Right renal cortex interstitium (tissue), 3 donors: Measurements from ENCODE around the gene TTYH3. TPM values are rescaled to one million over a fixed set of nuclear protein-coding genes. Genes with fewer than 3 reads are reported as not detected.
"Not testable (repeated sequence)": the region's sequence is repeated elsewhere in the genome, so short reads cannot be mapped to it uniquely, and the experiment has no call there.

Source experiments
- DNase-seq, 3 donors: peaks; one replicate each; pipeline ENCODE4 v3.0.0-alpha.2; 2013; ENCODE audit warnings: low read depth in 3 of 3, low spot score in 2 of 3
- polyA plus RNA-seq, 3 donors: library from polyadenylated mRNA; unstranded; fragments of 120-200 nt; gene quantifications; one replicate each; pipeline ENCODE4 v1.2.1, GENCODE V29; 2013; ENCODE audit not compliant: insufficient read length in 3 of 3

Gene TTYH3
- polyA plus RNA-seq, 3 donors, result 65.8 to 75.9 (median 68.7) TPM

DNA sequence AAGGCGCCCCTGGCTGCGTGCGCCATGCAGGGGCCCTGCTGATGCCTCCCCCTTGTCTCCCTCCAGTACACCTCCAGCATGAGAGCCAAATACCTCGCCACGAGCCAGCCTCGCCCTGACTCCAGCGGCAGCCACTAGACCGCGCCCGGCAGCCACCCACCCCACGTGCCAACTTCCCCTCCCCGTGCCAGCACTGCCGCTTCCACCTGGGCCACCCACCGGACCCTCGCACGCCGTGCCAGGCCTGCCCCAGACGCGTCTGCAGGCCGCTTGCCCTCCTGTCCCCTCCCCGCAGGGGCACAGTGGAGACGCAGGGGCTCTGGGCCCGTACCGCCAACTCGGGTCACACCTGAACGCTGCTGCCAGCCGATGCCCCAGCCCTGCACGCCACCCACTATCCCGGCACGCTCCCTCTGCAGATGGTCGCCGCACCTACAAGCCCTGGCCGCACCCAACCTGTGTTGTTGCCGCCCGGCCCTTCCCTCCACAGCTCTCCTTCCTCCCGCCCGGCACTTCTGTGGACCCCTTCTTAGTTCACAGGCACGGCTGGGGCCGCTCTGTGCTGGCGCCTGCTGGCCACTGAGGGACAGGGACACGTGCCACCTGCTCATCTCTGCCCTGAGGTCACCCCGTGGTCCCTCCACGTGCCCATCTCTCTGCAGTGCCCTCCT is 30.0 kb downstream of the TTYH3 start:
- no peak for DNase-seq

DNA sequence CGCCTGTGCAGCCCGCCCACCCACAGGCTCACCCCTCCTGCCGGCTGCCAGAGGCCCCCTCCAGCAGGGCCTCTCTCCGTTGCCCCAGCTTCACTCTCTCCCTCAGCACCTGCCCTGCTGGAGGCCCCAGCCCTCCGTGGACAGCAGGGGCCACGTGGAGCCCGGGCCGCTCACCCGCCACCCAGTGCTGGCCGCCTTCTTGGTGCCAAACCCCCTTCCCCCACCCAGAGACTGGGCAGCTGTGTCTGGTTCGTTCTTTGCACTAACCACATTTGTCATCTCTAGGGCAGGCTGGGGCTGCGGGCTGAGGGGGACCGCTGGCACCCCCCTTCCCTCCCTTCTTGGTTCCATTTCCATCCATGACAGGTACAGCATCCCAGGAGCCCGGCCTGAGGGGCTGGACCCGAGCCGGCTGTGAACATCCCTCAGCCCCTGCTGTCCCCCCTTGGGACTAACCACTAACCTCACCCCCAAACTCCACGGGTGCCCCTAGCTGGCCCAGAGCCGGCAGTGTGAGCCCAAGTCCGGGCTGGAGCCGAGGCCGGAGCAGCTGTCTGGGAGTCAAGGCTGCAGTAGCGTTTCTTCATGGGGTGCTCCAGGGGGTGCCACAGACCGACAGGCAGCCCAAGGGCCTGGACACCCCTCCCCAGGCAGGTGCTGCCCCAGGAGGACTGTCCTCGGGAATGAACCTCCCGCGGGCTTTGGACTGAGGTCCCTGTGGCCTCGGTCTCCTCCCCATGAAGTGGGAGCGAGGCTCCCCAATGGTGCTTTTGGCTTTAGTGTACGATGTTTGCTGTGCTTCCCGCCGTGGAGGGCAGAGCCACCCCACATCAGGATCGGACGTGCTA is 30.7 kb downstream of the TTYH3 start:
- no peak for DNase-seq

DNA sequence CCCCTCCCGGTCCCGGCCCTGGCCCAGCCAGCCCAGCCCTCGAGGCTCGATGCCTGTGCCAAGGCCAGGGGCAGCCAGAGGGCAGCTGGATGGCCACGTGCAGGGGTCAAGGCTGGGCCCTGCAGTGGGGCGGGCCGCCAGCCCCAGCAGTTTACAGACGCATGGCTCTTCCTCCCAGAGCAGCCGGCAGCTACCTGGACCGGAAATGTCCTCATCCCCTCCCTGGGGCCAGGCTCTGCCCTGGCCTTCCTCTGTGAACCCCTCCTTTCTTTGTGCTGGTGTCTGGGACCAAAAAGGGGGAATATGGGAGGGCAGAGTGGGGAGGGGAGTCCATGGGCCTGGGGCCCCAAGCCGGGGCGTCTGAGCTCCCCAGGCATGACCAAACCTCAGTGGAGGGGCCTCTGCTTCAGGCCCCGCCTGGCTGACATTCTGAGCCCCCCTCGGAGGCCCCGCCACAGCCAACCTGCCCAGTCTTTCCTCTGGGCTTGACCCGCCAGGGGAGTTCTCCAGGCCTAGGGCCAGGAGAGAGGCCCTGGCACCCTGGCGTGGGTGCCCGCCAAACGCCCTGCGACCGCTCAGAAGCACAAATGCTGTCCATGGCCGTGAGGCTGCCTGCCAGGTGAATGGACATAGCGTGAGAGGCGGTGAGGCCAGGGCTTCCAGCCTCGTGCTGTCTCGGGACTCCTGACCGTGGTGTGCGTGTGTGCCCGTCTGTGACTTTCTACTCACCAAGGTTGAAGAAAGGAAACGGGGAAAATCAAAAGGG is 31.5 kb downstream of the TTYH3 start:
- DNase-seq, result no peak

DNA sequence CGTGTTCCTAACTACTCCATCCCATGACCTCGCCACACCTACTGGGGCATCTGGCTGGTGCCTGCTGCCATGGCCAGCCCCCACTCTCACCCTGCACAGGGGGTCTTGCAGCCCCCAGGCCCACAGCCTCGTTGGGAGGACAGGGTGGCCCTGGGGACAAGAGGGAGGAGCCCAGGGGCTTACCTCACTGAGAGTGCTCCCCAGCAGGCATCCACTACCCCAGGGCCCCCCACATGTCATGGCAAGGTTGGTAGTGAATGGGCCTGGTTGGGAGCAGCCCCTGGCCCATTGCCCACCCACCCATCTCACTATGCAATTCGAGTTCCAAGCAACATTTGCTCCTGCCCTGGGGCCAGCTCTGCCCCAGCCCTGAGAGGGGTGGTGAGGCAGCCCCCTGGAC is 32.2 kb downstream of the TTYH3 start:
- no peak for DNase-seq

DNA sequence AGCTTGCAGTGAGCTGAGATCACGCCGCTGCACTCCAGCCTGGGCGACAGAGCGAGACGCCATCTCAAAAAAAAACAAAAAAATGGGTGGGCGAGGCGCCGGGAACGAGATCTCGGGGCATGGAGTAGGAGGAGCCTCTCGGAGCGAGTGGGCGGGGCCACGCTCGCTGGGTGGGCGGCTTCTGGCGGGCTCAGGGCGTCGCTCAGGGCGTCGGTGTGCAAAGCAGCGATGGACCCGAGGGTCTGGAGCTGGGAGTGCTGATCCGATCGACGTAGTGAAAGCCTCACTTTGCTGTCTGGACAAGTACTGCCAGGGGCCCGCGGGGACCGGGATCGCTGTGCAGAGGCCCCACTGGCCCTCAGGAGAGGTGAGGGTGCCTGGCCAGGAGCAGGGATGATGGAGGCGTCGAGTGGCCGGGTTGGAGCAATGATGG is 33.6 kb downstream of the TTYH3 start:
- DNase-seq, result no peak

DNA sequence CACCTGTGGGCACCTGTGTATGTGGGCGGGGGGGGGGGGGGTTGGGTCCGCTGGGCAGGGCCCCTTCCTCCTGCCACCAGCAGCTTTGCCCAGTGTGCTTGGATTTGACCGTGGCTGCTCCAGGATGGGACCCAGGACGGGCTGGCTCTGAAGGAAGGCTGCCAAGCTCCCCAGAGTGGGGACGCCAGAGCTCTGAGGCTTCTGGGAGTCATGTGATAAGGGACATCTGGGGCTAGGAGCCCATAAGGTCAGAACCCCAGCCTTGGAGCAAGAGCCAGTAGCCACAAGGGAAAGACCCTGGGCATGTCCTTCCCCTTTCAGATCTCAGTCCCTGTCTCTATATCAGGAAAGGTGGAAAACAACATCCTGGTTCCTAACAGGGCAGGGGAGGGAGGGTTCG is 34.4 kb downstream of the TTYH3 start:
- no peak for DNase-seq

DNA sequence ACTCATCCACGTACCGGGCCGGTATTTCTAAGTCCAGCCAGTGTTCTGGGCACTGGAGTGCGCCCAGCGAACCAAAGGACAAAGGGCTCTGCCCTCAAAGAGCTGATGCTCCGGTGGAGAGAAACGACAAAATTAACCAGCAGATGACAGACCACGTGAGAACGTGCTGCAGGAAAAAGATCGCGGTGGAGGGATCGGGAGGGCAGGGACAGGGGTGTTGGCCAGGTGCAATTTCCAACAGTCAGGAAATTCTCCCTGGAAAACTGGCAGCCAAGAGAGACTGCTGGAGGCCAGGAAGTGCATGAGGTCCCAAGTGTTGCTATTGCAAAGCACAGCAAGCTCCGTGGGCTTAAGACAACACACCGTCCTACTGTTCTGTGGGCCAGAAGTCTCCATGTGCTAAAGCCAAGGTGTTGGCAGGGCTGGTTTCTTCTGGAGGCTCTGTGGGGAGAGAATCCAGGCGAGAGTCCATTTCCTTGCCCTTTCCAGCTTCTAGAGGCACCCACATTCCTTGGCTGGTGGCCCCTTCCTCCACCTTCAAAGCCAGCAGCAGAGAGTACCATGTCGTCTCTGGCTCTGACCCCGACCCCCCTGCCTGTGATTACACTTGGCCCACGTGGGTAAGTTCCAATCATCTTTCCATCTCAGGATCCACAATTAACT is 34.9 kb downstream of the TTYH3 start:
- DNase-seq, result no peak

DNA sequence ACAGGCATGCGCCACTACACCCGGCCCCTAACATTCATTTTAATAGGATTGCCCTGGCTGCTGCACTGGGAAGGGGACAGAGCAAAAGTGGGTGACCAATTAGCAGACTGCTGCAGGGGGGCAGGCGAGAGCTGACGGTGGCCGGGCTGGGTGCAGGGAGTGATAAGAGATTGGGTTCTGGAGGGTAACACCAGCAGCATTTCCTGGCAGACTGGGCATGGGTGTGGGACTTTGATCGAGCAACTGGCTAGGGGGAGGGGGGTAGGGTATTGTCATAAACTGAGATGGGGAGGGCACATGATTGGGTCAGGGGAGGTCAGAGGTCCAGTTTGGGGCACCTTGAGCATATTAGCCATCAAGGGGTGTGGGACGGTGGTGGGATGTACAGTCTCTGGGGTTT is 36.1 kb downstream of the TTYH3 start:
- no peak for DNase-seq

DNA sequence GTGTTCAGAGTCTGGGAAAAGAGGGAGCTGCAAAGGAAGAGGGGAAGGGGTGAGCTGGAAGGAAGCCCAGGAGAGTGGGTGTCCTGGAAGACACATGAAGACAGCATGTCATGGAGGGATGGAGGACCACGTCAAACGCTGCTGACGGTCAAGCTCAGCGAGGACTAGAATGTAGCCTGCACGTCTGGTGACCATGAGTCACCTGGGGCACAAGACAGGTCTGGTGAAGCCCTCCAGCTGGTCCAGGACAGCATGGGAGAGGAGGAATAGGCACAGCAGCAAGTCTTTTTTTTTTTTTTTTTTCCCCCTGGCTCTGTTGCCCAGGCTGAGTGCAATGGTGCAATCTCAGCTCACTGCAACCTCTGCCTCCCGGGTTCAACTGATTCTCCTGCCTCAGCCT is 36.6 kb downstream of the TTYH3 start:
- no peak for DNase-seq

DNA sequence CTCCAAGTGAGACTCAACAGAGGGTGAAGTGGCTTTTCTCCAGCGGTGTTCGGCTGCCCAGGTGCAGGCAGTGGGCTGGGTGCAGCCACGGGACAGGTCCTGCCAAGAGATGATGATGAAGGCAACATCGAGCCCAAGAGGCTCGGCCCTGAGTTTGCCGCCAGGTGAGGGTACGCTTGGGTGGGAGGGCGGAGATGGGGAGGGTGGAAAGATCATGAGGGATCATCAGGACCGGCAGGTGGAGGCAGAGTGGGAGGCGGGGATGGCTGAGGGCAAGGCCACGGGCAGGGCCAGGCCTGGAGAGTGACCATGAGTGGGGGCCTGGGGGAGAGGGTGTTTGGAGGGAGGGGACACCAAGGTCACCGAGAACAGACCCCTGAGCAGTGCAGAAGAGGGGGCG is 38.4 kb downstream of the TTYH3 start:
- DNase-seq, result no peak

DNA sequence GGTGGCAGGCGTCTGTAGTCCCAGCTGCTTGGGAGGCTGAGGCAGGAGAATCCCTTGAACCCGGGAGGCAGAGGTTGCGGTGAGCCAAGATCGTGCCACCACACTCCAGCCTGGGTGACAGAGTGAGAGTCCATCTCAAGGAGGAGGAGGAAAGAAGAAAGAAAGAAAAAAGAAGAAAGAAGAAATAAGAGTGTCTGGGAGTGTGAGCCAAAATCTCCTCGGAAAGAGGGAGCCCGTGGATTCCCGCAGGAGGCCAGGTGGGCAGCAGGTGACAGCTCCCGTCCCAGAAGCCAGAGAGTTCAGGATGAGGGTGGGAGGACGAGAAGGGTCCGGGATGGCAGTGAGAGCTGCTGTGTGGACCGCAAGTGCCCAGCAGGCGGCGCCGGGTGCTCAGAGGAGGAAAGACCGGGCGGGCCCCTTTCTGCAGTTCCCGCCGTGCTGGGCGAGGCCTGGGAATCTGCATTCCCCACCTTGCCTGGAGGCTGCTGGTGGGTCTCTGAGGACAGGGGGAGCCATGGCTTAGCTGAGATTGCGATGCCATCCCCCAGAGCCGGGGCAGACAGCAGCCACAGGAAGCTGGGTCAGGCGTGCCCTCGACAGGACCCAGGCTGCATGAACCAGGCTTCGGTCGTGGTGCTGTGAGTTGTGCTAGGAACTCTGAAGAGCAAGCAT is 39.1 kb downstream of the TTYH3 start:
- DNase-seq, result no peak

DNA sequence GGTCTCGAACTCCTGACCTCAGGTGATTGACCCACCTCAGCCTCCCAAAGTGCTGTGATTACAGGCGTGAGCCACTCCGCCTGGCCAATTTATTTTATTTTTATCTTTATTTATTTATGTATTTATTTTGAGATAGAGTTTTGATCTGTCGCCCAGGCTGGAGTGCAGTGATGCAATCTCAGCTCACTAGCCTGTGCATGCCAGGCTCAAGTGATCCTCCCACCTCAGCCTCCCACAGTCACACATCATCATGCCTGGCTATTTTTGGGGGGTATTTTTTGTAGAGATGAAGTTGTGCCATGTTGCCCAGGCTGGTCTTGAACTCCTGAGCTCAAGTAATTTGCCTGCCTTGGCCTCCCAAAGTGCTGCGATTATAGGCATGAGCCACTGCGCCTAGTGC is 41.4 kb downstream of the TTYH3 start:
- DNase-seq, result not testable (repeated sequence)

DNA sequence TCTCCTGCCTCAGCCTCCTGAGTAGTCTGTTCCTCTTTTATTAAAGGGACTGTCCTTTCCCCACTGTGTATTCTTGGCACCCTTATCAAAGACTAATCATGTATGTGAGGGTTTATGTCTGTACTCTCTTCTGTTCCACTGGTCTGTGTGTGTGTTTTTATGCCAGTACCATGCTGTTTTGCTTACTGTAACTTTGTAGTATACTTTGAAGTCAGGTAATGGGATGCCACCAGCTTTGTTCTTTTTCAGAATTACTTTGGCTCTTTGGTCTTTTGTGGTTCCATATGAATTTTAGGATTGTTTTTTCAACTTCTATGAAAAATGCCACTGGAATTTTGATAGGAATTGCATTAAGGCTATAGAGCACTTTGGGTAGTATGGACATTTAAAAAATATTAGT is 42.1 kb downstream of the TTYH3 start:
- DNase-seq, result no peak

DNA sequence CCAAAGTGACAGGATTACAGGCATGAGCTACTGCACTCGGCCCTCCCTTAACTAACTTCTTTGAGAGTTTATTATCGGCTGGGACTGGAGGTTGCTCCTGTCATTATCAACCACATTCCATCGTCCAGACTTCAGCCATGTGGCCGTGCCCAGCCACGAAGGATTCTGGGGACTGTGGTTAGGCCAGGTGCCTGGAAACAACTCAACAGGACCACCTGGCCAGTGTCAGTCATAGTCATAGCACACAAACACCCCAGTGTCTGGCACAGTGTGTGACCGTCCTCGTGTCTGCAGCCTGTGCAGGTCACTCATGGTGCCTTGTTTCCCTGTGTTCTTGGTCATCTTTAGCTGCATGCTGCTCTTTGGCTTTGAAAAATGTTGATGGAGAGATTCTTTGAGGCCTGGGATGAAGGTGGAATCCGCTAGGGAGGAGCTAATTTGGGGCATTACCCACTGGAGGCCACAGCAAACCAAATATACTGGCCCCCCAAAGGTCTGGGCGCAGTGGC is 43.5 kb downstream of the TTYH3 start:
- DNase-seq, result no peak

DNA sequence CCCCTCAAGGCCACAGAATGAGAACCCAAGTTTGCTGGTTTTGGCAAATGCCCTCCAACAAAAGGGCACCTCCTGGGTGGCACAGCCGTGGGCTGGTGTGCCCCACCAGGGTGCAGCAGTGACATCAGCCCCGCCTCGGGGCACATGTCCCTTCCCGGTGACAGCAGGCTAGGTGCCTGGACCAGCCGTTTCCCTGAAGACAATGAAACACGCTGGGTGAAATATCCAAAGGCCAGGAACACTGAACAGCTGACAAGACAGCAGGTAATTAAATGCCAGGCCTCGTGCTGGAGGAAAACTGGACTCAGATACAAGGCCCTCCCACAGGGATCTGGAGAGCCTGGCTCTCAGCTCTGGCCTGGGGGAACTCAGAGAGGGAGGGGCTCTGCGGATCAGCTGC is 44.8 kb downstream of the TTYH3 start:
- DNase-seq, result not testable (repeated sequence)

DNA sequence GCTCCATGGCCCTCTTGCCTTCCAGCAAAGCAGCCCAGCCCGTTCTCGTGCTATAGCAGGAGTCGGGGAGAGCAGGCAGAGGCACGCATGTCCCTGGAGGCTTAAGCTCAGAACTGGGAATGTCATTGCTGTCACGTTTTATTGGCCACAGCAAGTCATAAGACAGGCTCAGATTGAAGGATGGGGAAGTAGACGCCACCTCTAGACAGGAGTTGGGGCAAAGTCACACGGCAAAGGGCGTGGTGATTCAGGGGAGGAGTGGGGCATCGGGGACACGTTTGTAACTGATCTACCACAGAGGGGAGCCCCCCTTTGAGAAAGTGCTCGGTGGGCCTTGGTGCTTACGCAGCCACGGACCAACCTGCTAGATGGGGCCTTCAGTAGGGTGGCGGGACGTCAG is 46.7 kb downstream of the TTYH3 start:
- DNase-seq, result not testable (repeated sequence)

DNA sequence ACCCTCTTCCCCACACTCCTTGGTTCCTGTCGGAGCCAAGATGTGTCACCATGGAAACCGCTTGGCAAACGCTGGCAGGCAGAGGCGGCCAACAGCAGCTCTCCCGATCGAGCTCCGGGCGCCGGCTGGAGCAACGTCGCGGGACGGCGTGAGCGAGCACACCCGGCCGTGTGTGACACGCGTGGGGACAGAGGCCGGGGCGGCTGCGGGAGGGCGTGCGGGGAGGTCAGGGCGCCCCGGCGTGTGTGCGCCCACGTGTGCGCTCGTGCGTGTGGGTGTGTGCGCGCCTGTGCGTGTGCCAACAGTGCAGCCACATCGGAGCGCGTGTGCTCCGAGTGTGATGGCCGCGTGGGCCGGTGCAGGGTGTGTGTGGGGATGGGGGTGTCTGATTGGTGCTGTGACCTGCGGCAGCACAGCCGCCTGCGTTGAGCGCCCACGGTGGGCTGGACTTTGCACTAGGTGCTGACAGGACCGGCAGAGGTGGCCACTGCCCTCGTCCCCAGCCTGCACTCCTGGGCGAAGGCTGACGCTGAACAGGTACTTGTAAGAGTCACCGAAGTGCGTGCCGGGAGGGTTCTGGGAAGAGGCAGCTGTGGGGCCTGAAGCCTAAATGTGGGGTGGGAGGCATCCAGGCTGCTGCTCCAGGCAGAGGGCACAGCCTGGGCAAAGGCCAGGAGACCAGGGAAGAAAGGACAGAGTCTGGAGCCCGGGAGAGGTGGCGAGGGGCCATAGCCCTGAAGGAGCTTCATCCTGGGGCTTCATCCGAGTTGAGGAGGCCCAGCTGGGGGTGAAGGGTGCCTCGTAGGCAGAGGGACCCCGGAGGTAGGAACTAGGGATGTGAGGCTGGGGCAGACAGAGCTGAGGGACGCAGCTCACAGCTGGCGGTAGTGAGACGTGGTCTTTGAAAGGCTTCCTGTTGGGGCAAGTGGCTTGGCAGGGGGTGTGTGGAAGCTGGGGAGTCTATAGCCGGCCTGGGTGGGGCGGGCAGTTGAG is 47.6 kb downstream of the TTYH3 start:
- DNase-seq, result not testable (repeated sequence)

DNA sequence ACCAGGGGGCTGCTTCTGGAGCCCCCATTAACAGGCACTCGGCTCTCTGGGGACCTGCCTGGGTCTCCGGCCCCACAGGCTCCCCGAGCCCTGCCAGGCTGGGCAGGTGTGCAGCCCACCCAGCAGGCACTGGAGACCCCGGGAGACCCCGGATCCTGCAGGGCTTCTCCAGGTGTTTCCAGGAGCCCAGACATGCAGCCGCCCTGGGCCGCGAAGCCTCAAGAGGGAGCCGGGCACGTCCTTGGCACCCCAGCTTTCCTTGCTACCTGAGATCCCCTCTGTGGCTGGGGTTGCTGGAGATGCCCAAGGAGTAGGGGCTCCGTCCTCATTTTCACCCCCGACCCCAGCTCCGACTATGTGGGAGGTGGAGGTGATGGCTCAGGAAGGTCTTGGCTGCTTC is 48.5 kb downstream of the TTYH3 start:
- DNase-seq, result no peak
